ENCODE results near the gene ZCCHC24.

Gene ZCCHC24

GRCh38 chr10:79357180-79357579 is 88.2 kb downstream of the ZCCHC24 start:
- DNase-seq = no peak

- DNase-seq = no peak
Measured at GRCh38 chr10:79356104-79356503, 89.3 kb downstream of the ZCCHC24 start.

DNA sequence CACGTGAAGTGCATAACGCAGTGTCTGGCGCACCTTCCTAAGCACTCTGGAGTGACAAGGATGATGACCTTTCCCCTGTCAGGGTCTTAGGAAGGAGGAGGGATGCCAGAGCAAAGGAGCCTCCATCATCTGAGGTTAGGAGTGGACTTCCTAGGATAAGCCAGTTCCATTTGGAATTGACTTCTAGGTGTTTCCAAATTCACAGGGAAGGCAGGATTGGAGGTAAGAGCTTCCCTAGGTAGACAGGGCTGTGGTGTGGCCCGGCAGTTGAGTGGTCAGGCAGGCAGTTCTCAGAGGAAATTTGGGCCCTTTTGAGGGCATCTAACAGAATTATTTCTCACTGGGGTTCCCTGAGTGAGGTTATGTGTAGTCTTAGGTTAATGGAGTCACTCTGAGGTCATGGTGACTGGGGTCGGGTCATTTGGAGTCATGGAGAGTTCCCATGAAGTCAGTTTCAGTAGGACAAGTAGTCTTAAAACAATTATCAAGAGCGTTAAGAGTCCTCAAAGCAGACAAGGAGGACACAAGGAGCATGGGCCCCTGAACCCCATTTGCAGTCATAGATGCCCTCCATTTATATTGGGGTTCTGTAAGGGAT is 89.9 kb downstream of the ZCCHC24 start:
- no peak for DNase-seq

DNA sequence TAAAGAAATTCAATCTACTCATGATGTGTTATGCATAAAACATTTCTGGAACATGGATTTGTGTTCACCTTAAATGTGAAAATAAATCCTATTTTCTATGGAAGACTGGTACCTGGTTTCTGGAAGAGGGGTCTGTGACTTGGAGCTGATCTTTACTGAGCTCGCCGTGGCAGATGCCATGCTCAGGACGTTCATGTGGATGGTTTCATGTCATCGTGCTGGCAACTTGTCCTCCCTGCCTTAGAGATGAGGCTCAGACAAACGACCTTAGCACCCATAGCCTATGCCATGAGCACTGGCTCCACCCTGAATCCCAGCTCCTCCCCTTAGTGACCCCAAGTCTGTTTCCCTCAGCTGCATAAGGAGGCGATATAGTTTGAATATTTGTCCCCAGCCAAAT is 90.8 kb downstream of the ZCCHC24 start:
- DNase-seq = no peak

DNA sequence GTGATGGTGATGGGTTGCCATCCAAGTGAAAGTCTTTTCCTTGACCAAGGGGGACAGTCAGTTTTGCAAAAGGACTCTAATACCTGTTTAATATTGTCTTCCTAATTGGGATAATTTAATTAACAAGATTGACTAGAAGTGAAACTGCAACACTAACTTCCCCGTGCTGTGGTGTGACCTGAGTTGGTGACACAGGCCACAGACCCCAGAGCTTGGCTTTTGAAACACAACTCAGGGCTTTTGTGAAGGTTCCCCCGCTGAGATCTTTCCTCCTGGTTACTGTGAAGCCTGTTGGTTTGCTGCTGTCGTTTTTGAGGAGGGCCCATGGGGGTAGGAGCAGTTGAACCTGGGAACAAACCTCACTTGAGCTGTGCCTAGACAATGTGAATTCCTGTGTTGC is 91.3 kb downstream of the ZCCHC24 start:
- no peak for DNase-seq

DNA sequence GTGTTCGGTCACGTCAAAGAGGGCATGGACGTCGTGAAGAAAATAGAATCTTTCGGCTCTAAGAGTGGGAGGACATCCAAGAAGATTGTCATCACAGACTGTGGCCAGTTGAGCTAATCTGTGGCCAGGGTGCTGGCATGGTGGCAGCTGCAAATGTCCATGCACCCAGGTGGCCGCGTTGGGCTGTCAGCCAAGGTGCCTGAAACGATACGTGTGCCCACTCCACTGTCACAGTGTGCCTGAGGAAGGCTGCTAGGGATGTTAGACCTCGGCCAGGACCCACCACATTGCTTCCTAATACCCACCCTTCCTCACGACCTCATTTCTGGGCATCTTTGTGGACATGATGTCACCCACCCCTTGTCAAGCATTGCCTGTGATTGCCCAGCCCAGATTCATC is 91.7 kb downstream of the ZCCHC24 start:
- DNase-seq = no peak

- DNase-seq = no peak
Measured at GRCh38 chr10:79353000-79353406, 92.4 kb downstream of the ZCCHC24 start.

DNA sequence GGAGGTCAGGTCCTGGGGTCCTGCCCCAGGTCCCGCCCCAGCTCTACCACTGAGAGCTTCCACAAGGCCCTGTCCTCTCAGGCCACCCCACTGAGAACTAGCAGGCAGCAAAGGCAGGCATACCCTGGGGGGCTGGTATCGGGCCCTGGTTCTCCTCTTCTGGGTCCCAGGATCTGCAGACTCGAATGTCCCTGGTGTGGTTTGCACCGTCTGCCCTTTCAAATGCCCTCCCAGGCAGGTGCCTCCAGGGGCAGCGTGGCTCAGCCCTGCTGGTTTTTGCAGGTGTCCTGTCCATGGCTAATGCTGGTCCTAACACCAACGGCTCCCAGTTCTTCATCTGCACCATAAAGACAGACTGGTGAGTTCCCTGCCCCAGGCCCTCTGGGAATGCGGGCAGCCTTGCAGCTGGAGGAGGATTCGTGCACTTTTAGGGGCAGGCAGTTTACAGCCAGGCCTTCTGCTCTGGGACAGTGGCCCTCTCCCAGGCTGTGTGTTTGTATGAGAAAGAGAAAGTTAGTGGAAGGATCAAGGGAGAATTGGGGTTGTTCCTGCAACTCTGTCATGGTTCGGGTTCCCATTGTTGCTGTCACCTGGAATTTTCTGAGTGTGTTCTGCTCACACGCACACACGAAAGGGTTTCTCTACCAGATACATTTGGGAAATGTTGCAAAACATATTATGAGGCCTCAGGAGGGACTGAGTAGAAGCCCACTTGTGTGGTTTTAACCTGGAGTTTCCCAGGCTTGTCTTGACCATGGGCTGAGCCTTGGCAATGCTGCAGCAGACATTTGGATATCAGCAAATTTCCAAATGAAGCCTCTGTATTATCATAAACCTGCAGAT is 93.2 kb downstream of the ZCCHC24 start:
- no peak for DNase-seq

DNA sequence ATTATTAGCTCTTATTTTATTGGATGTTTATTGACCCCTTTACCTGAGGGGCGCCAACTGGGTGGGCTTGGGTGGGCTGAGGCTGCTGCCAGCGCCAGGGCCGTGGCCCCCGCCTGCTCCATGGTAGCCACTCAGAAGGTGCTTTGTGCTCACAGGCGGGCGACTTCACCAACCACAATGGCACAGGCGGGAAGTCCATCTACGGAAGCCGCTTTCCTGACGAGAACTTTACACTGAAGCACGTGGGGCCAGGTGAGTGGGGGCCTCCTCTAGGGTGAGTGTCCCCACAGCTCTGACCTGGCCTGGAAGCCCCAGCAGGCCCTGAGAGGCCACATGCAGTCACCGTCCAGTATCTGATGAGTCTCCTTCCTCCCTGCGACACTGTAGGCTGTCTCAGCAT is 94.1 kb downstream of the ZCCHC24 start:
- no peak for DNase-seq

GRCh38 chr10:79350407-79351154 is 94.8 kb downstream of the ZCCHC24 start:
- DNase-seq = no peak

GRCh38 chr10:79349766-79350406 is 95.5 kb downstream of the ZCCHC24 start:
- no peak for DNase-seq

DNA sequence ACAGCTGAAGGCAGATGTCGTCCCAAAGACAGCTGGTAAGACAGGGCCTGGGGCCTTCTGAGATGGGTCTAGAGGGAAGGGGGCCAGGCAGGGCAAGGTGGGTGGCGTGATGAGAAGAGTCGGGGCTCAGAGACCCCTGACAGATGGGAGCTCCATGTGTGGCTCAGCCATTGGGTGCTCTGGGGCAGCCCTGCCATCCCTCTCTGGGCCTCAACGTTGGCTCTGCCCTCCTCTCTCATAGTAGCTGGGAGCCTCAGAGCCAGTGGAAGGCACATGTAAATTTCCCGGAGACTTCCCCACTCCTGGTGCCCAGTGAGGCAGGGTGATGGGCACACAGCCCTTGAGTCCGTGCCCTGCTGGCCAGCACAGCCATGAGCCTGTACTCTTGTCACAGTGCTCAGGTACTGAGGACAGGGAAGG is 96.3 kb downstream of the ZCCHC24 start:
- DNase-seq = no peak

- no peak for DNase-seq
Measured at GRCh38 chr10:79348640-79348988, 96.8 kb downstream of the ZCCHC24 start.

- peak; percentile 86 for DNase-seq
Measured at GRCh38 chr10:79347894-79348639, 97.4 kb downstream of the ZCCHC24 start.

DNA sequence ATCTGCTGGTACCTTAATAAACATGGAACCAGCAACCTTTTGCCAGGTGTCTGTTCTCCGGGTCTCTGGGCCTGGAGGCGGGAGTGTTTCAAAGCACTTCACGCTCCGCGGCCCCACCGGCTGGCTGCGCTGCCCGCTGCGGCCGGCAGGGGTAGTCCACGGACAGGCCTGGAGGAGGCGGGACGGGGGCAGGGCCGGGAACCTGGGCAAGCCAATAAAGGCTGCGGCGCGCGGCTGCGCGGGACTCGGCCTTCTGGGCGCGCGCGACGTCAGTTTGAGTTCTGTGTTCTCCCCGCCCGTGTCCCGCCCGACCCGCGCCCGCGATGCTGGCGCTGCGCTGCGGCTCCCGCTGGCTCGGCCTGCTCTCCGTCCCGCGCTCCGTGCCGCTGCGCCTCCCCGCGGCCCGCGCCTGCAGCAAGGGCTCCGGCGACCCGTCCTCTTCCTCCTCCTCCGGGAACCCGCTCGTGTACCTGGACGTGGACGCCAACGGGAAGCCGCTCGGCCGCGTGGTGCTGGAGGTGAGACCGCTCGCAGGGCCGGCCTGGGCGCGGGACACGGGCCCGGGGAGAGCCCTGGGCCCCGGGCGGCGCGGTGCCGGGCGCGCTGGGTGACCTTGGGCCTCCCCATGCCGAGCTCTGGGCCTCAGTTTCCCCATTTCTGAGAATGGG is 98.1 kb downstream of the ZCCHC24 start, which contains the start of gene PPIF:
Gene PPIF, plus strand, starts transcription at position 244 of the 668 bp plus-strand sequence. Its CDS starts 80 bp downstream, at position 324.
- peak; percentile 93 for DNase-seq

GRCh38 chr10:79346388-79347225 is 98.8 kb downstream of the ZCCHC24 start:
- no peak for DNase-seq

DNA sequence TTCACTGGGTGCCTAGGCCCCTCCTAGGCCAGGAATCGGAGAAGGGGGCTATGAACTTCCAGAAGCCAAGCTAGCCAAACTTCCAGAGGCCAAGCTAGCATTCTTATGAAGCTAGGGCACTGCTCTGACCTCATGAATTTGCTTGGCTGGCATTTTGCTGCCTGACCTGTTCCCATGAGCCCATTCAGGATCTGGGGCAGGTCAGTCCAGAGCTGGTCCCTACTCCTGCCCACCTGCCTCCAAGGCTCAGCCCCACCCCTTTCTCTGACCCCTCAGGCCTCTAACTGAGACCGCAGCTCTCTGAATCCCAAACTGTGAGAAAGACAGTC is 99.4 kb downstream of the ZCCHC24 start:
- DNase-seq = no peak

- DNase-seq = no peak
Measured at GRCh38 chr10:79345241-79346011, 100.0 kb downstream of the ZCCHC24 start.

GRCh38 chr10:79344502-79345195 is 100.8 kb downstream of the ZCCHC24 start:
- DNase-seq = no peak
